ENCODE results near the gene MAST3. TPM values are rescaled to one million over a fixed set of nuclear protein-coding genes. Genes with fewer than 3 reads are reported as not detected.
A peak's percentile ranks its signal among the peaks of the same experiment; 100 is the strongest.

MAST3 gene
- polyA plus RNA-seq, 1 of the 3 experiments (the other 2 are of a cell fraction) = 4.5 TPM

- no peak overlapping the region for H3K4me2 ChIP-seq
- no peak overlapping the region for H3K9ac ChIP-seq
- no peak overlapping the region for H3K27ac ChIP-seq (ENCODE audit: low read depth in 2 of 2, low read length in 1 of 2)
- no peak overlapping the region for H2AFZ ChIP-seq (ENCODE audit: low read depth)
- H3K36me3 ChIP-seq (replicated peaks in 1 of 2; ENCODE audit: control insufficient read depth in 1 of 2, insufficient read depth in 2 of 2, low read length in 1 of 2) = no peaks in the 10 kb centered on the region
- H3F3A ChIP-seq (replicated peaks; ENCODE audit: insufficient read depth) = no peaks in the 10 kb centered on the region
- ChIA-PET CTCF (interaction anchor here (0.9 to 3.3 kb wide), 4 partner anchors 11 to 72 kb away, joined by 3 to 17 read pairs (median 7); partner anchors contain the start of gene ARRDC2), POLR2A (no interaction called here)
- H3K79me2 ChIP-seq (ENCODE audit: insufficient read depth) = no peaks in the 10 kb centered on the region
- H3K9me2 ChIP-seq = no peaks in the 10 kb centered on the region
- no peaks in the 10 kb centered on the region for H3K27me3 ChIP-seq (ENCODE audit: insufficient read depth)
- TF ChIP-seq CTCF (IDR thresholded peaks at IDR 0.05) = no peak
- no peak for TF ChIP-seq RXRA (IDR thresholded peaks at IDR 0.05; ENCODE audit: borderline replicate concordance, low read depth)
- TF ChIP-seq RCOR1 (IDR thresholded peaks at IDR 0.05; ENCODE audit: low read length) = no peak
- TF ChIP-seq RFX5 (IDR thresholded peaks at IDR 0.05; ENCODE audit: low read length) = no peak
- no peak for TF ChIP-seq SIN3A (IDR thresholded peaks at IDR 0.05; ENCODE audit: borderline replicate concordance, low read depth, low read length)
- no peak for TF ChIP-seq FOXM1 (IDR thresholded peaks at IDR 0.05; ENCODE audit: low read depth)
- TF ChIP-seq FOSL2 (IDR thresholded peaks at IDR 0.05; ENCODE audit: borderline replicate concordance, low read depth) = no peak
- no peak for TF ChIP-seq USF1 (IDR thresholded peaks at IDR 0.05; ENCODE audit: borderline replicate concordance, low read depth)
- no peak for TF ChIP-seq GATA2 (CRISPR knock-in tag; IDR thresholded peaks at IDR 0.05)
- no peak for TF ChIP-seq NRF1 (IDR thresholded peaks at IDR 0.05; ENCODE audit: low read depth, low read length)
- no peak for TF ChIP-seq IRF3 (IDR thresholded peaks at IDR 0.05; ENCODE audit: low read depth, low read length)
- no peak for TF ChIP-seq ZBTB33 (IDR thresholded peaks at IDR 0.05; ENCODE audit: borderline replicate concordance, low read depth)
- no peak for TF ChIP-seq SMC3 (IDR thresholded peaks at IDR 0.05; ENCODE audit: low read depth, low read length)
- no peak for TF ChIP-seq TCF12 (IDR thresholded peaks at IDR 0.05)
- H3K4me1 ChIP-seq (ENCODE audit: control insufficient read depth in 1 of 2, insufficient read depth in 2 of 2, low read depth in 1 of 2, low read length in 1 of 2) = no peaks in the 10 kb centered on the region
- WGBS (ENCODE audit: low lambda C conversion rate) = 88% methylated on average over 3 of the region's 11 CpGs
- no peaks in the 10 kb centered on the region for H4K20me1 ChIP-seq (ENCODE audit: insufficient read depth)
- H3K9me3 ChIP-seq = no peaks in the 10 kb centered on the region
- DNase-seq = peak; percentile 6
- no peak overlapping the region for H3K4me3 ChIP-seq (ENCODE audit: low read depth in 2 of 2, low read length in 1 of 2)
These were observed 27.4 kb upstream of the MAST3 start for GRCh38 chr19:18070181-18070580.
